ENCODE results near the gene GJC2. TPM values are rescaled to one million over a fixed set of nuclear protein-coding genes. Genes with fewer than 3 reads are reported as not detected.

Gene GJC2
- total RNA-seq, 1 experiment from 2014 or later = 0.76 TPM

- no peaks in the 10 kb centered on the region for H3K27me3 ChIP-seq (ENCODE audit: insufficient read depth, low read length)
- H3K79me2 ChIP-seq (ENCODE audit: insufficient read depth, low read length) = peaks cover 25% of the 10 kb centered on the region
- no peaks in the 10 kb centered on the region for H4K20me1 ChIP-seq (ENCODE audit: insufficient read depth)
- no peaks in the 10 kb centered on the region for H3K9me2 ChIP-seq (ENCODE audit: insufficient read depth)
- peak; percentile 91 for DNase-seq (ENCODE audit: low read depth, low spot score)
- peaks cover 0 to 14% of the 10 kb centered on the region in 2 experiments; a peak in 1 of 4 replicates for H3K36me3 ChIP-seq (ENCODE audit: control insufficient read depth in 1 of 2, insufficient read depth in 2 of 2, low read length in 2 of 2)
- H3K9ac ChIP-seq (ENCODE audit: low read length) = peak within 1 kb of the TSS; percentile 97
- POLR2A ChIA-PET = interaction anchor here (0.8 kb wide), 1 partner anchor 22 kb away, joined by 6 read pairs; no protein-coding TSS in a partner anchor
- peaks cover 4 to 14% of the 10 kb centered on the region in 2 experiments; a peak in 3 of 4 replicates for H3K4me1 ChIP-seq (ENCODE audit: control insufficient read depth in 1 of 2, insufficient read depth in 2 of 2, low read length in 2 of 2)
- no peak for TF ChIP-seq RAD21 (IDR thresholded peaks at IDR 0.05; ENCODE audit: low read depth)
- TF ChIP-seq YY1 (IDR thresholded peaks at IDR 0.05; ENCODE audit: extremely low read depth, insufficient replicate concordance, low read depth, low read length) = peak; percentile 78
- peak; percentile 64 for TF ChIP-seq TCF7L2 (IDR thresholded peaks at IDR 0.05; ENCODE audit: borderline replicate concordance, extremely low read depth, insufficient read depth, insufficient read length)
- TF ChIP-seq POLR2A (IDR thresholded peaks at IDR 0.05; ENCODE audit: borderline replicate concordance, extremely low read depth, insufficient read depth, insufficient read length) = peak; percentile 72
- no peak for TF ChIP-seq ATF3 (IDR thresholded peaks at IDR 0.05)
- peak; percentile 51; the same call in 1 of the 2 replicates for TF ChIP-seq ZFX (IDR thresholded peaks at IDR 0.05)
- TF ChIP-seq JUND (IDR thresholded peaks at IDR 0.05) = no peak
- TF ChIP-seq POLR2AphosphoS5 (IDR thresholded peaks at IDR 0.05; ENCODE audit: low read depth, low read length) = peak; percentile 90
- TF ChIP-seq SP1 (IDR thresholded peaks at IDR 0.05; ENCODE audit: low read depth) = no peak
- CTCF ChIA-PET = interaction anchor here (0.5 to 1.7 kb wide), 2 partner anchors 22 to 363 kb away, joined by 3 to 6 read pairs; no protein-coding TSS in a partner anchor
- no peak within 1 kb of the TSS for H2AFZ ChIP-seq (ENCODE audit: low read depth, low read length, poor library complexity, severe bottlenecking)
- no TSS peak for BruUV-seq (replicated peaks)
- ATAC-seq = peak; percentile 91
- no peaks in the 10 kb centered on the region for H3K9me3 ChIP-seq (ENCODE audit: control insufficient read depth in 1 of 2, insufficient read depth in 1 of 2, low read depth in 1 of 2, low read length in 2 of 2)
- peak within 1 kb of the TSS; percentile 97 to 98 for H3K4me3 ChIP-seq (replicated peaks in 1 of 2; ENCODE audit: low read depth in 1 of 2, low read length in 2 of 2)
- intact Hi-C loops (cut with micrococcal nuclease) = loop anchor here (2.0 kb wide), 1 partner anchor 31 kb away; the partner anchor contains the start of gene GUK1
- peak within 1 kb of the TSS; percentile 57 for H3K27ac ChIP-seq (ENCODE audit: low read depth, low read length)
- RAD21 ChIA-PET (ENCODE audit: low non-redundant PET in 1 of 2, low total read pairs in 2 of 2, uncharacterized antibody in 2 of 2, unreplicated experiment in 2 of 2) = no interaction called here
- peak within 1 kb of the TSS; percentile 99 for H3K4me2 ChIP-seq (ENCODE audit: low read length)
These were observed 40.4 kb upstream of the GJC2 start, which contains the start of gene MRPL55 for GRCh38 chr1:228109073-228109961. MRPL55 (minus strand) TSS chr1:228109299; CDS start chr1:228108260, 1,039 bp downstream.

Measured in HCT116 (cell line).